HG03432 (cell line): ENCODE results near the gene ABCA4.

Source experiments
- ATAC-seq: cut with Tn5 transposase; IDR thresholded peaks from one replicate; pipeline ENCODE4 v1.9.1; 2021; ENCODE audit warnings: mild to moderate bottlenecking, moderate library complexity; ENCODE audit not compliant: unreplicated experiment

ABCA4 gene

DNA sequence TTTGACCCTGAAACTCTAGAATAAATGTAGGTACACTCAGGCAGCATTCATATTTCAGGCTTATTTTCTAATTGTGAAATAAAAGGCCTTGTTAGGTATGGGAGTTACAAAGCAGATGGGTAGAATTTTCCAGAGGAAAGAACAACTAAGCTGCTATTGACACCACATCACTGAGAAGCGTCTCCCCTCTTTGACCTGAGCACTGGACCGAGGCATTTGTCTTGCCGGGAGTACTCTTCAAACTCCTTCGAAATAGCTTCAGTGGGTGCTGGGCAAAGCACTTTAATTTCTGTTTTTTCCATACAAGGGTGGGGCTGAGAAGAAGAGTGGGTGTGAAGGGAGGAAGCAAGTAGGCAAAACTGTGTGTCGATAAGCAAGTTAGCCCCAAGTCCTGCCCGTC, 36.4 kb downstream of the ABCA4 start:
- ATAC-seq = no peak

GRCh38 chr1:94084085-94084484, 36.9 kb downstream of the ABCA4 start:
- ATAC-seq = no peak

DNA sequence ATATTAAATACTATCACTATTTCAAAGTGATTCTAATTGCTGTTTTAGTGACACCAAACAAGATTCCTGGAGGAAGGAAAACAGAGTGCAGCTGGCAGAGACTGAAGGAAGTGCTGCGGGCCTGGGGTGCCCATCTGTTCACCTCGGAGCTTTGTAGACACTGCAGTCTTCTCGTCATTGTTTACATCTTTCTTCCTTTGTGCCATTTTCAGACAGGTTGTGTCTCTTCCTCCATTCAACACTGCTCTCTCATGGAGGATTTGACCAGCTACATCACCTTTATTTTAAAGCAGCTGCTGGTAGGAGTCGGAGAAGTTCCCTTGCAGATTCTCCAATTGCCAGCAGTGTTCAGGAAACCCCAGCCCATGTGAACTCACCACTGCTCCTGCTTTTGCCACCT, 37.3 kb downstream of the ABCA4 start:
- no peak for ATAC-seq

DNA sequence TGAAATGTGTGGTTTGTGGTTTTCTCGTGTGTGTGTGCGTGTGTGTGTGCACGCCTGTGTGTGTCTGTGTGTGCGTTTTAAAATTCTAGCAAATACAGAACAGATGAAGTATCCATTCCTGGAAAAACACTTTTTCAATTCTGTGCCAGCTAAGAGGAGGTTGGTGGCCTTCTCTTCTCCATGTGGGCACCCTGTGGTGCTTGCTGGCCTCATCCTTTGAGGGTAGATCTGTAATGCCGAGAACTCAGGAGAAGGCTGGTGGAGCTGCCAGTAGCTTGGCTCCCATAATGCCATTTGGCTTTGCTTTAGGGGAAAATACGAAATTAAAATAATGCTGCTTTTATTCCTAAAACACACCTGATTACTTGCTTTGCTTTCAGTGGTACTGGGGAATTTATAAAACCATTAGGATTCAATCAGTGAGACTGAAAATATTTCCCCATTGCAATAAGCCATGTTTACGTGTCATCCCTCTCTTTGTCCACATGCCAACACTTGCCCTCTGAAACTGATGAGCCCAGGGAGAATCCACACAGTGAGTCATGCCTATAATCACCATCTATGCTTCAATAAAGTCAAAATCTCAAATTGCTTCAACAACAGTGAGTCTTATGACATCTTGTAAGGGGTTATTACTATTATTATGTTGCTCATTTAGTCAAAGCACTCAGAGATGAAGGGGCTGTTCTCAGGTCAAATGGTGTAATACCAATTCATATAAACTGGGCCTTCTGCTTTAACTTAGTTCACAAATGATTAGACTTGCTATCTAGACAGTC, 39.2 kb downstream of the ABCA4 start:
- ATAC-seq = no peak

GRCh38 chr1:94079989-94080388, 41.0 kb downstream of the ABCA4 start:
- no peak for ATAC-seq

DNA sequence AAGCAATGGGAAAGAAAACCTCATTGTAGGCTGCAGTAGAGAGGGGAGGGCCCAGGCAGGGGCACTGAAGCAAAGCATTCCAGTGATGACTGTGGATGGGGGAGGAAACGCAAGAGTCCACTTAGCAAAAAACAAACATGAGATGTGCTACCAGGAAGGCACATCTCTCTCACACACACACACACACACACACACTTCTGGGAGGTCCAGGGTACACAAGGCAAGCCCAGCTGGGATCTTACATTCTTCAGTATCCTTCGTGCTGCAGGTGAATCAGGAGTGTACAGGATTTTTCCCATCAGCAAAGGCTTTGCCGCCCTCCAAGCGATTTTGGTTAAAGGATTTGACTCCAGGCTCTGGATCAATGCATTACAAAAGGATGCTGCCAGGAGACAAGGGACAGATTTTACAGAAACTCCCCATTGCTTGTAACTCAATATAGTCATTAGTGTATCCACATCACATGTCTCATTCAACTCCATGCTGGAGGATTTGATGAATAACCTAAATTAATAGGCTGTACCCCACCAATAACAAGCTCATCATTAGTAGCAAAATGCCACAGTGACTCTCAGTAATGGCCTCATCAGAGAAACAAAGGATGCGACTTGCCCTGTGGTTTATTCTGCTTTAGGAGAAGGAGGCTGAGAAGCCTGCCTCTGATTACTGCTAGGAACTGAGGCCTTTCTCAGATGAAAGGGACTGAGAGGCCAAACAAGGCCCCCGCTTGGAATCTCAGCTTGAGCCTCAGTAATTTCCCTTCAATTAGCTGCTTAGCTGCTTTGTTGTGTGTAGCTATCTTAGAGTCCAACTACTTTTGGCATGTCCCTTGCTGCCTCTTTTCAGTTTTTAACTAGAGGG, 41.6 kb downstream of the ABCA4 start:
- ATAC-seq = no peak

GRCh38 chr1:94072840-94073522, 48.0 kb downstream of the ABCA4 start:
- no peak for ATAC-seq

- ATAC-seq = no peak
Measured at GRCh38 chr1:94071976-94072375, 49.0 kb downstream of the ABCA4 start.

GRCh38 chr1:94071391-94071790, 49.6 kb downstream of the ABCA4 start:
- no peak for ATAC-seq

GRCh38 chr1:94070865-94071264, 50.1 kb downstream of the ABCA4 start:
- ATAC-seq = no peak

DNA sequence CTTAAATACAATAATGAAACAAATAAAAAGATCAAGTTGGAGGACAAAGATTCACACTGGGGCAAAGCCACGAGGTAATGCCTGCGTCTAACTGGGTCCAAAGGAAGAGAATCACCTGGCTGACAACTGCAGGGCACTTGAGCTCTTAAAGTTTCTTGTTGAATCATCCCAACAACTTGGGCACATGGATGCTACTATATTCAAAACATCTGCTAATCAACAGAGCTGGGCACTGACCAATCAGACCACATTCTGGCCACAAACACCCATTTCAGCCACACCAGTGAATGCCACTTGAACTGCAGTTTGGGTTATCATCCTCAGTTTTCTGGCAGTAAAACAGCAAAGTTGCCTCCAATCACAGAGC, 51.0 kb downstream of the ABCA4 start:
- ATAC-seq = no peak

DNA sequence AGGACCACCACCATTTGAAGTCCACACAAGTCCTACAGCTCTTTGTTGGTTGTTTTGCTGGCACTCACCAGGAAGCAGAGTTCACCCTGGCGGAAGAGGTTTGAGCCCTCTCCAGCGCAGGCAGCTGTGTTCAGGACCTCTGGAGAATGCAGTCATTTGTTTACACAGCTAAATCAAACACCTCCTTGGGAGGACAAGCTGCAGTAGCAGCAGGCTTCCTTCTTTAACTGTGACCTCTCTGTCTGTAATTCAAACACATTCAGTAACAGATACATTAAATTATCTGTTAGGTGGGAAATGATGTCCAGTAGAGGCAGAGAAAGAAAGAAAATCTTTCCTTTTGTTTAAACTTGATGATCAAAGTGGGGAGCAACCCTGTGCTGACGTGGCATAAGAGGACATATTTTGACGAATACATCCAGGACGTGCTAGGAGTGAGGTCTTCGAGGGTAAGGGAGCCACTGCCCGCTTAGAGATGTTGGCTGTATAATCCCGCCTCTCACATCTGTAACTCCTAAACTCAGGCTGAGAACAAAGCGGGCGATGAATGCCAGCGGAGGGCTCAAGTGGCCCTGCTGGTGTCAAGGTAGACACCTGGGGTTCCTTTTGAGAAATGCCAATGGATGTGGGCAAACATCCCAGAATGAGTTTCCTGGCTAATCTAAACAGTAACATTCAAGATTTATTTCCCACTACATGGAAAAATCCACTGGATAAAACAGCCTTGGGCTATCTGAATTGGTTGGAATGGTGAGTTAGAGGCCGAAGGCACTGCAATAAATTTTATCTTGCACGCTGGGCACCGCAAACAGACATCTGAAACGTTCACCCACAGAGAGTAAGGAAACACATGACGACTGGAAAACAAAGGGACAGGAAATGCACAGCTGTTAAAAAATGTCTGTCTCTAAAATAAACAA, 51.7 kb downstream of the ABCA4 start:
- no peak for ATAC-seq

- ATAC-seq = no peak
Measured at GRCh38 chr1:94068096-94068998, 52.6 kb downstream of the ABCA4 start.

- ATAC-seq = no peak
Measured at GRCh38 chr1:94067196-94067595, 53.8 kb downstream of the ABCA4 start.

- no peak for ATAC-seq
Measured at GRCh38 chr1:94063379-94063778, 57.6 kb downstream of the ABCA4 start.

DNA sequence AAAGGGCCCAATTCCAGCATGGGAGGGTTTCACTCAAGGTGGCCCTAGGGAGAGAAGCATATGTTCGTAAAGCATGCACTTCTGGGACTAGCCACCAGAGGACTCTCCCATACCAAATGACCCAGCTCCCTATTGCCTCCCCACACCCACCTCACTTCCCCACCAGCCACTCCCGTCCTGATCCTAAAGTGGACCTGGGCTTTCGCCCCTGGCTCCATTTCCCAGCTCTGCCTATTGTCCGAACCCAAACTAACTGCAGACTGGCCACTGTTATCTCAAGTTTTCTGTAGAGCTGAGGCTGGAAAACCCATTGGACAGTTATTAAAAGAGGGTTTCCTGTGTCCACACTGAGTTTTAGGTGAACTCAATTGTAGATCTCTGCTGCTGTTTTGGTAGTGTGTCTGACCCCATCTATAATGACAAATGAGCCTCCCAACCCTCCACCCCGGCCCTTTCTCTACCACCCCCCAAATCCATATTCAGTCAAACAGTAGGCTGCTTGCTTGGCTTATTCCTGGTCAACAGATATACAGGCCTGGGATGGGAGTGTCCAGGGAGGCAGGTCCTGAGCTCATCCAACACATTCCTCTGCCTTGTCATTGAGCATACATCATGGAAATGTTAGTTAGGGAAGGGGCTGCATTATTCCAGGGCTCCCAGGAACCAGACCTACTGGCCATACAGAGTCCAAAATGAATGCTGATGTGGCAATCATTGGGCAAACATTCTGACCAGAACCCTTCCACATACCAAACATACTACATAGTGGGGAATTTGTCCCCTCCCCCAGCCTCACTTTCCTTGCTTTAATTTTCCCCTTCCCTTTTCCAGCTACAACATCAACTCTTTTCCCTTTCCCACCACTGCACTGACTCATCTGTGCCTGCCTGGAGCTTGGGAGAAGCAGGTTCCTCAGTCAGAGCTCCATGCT, 59.2 kb downstream of the ABCA4 start:
- ATAC-seq = peak; percentile 83

GRCh38 chr1:94060720-94061119, 60.2 kb downstream of the ABCA4 start:
- no peak for ATAC-seq

GRCh38 chr1:94058766-94059165, 62.2 kb downstream of the ABCA4 start:
- no peak for ATAC-seq

DNA sequence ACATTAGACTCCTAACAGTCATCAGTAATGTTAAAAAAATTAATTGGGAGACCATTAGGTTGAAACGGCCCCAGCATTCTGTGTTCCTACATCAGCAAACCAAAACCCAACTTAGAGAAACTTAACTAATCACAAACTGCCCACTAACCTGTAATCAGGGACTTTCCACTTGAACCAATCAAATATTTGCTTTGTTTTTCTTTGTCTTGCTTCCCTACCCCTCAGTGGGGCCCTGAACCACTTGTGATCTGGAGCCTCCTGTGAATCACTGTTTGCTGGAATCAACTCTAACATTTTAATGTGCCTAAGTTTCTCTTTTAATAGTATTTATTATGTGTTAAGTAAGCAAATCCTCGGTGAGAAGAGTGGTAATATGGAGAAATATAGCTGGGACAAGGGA, 64.0 kb downstream of the ABCA4 start:
- ATAC-seq = no peak
